ENCODE data around the gene MVD. TPM values are rescaled to one million over a fixed set of nuclear protein-coding genes. Genes with fewer than 3 reads are reported as not detected.

The MVD gene
- polyA plus RNA-seq, 3 donors = 9.0 to 17.9 (median 12.2) TPM

- H3K36me3 ChIP-seq (replicated peaks in 1 of 2; ENCODE audit: control insufficient read depth in 1 of 2, insufficient read depth in 2 of 2, low read length in 2 of 2) = no peaks in the 10 kb centered on the region
- no peaks in the 10 kb centered on the region for H3K9me3 ChIP-seq (replicated peaks in 1 of 2; ENCODE audit: control insufficient read depth in 1 of 2, insufficient read depth in 1 of 2, low read length in 2 of 2)
- H3K27ac ChIP-seq (ENCODE audit: low read depth in 1 of 2, low read length in 2 of 2) = no peak overlapping the region
- no peaks in the 10 kb centered on the region for H3K9me3 Mint-ChIP-seq
- no peak overlapping the region for H3K4me3 ChIP-seq (replicated peaks in 1 of 3; ENCODE audit: low read depth in 2 of 3, low read length in 3 of 3)
- no peaks in the 10 kb centered on the region for H3K27me3 ChIP-seq (ENCODE audit: control insufficient read depth in 2 of 2, insufficient read depth in 2 of 2, low read length in 2 of 2)
- TF ChIP-seq, protein P1, sequence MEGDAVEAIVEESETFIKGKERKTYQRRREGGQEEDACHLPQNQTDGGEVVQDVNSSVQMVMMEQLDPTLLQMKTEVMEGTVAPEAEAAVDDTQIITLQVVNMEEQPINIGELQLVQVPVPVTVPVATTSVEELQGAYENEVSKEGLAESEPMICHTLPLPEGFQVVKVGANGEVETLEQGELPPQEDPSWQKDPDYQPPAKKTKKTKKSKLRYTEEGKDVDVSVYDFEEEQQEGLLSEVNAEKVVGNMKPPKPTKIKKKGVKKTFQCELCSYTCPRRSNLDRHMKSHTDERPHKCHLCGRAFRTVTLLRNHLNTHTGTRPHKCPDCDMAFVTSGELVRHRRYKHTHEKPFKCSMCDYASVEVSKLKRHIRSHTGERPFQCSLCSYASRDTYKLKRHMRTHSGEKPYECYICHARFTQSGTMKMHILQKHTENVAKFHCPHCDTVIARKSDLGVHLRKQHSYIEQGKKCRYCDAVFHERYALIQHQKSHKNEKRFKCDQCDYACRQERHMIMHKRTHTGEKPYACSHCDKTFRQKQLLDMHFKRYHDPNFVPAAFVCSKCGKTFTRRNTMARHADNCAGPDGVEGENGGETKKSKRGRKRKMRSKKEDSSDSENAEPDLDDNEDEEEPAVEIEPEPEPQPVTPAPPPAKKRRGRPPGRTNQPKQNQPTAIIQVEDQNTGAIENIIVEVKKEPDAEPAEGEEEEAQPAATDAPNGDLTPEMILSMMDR (IDR thresholded peaks at IDR 0.05) = no peak
- H4K20me1 ChIP-seq (ENCODE audit: insufficient read depth, low read length) = peaks cover 4% of the 10 kb centered on the region
- H3K4me3 Mint-ChIP-seq = peak overlapping the region in 1 of 2 donors; percentile 55
- H3K4me2 ChIP-seq (replicated peaks; ENCODE audit: extremely low read depth, low read length, poor library complexity, severe bottlenecking) = no peak overlapping the region
- H3K27me3 Mint-ChIP-seq (ENCODE audit: low read depth in 3 of 3) = peaks cover 13 to 19% (median 15%) of the 10 kb centered on the region in 3 donors
- H3K36me3 Mint-ChIP-seq = peaks cover 6 to 8% of the 10 kb centered on the region in 2 donors
- peak overlapping the region in 1 of 7 donors; percentile 5 for H3K27ac Mint-ChIP-seq
- no peak for DNase-seq
- peaks cover 59% of the 10 kb centered on the region for H3K4me1 Mint-ChIP-seq
- H3K4me1 ChIP-seq (ENCODE audit: control insufficient read depth in 1 of 2, insufficient read depth in 2 of 2, low read length in 2 of 2) = peaks cover 64 to 69% of the 10 kb centered on the region in 2 donors
- intact Hi-C loops (cut with micrococcal nuclease) = loop anchor here (5.0 to 10.0 kb wide), 3 partner anchors 36 to 93 kb away; partner anchors contain the start of genes CYBA (in 1 of the 2) and IL17C (in 1 of the 2)
- no peak overlapping the region for H2AFZ ChIP-seq (ENCODE audit: insufficient read depth, low read depth, low read length, poor library complexity, severe bottlenecking)
- H3K79me2 ChIP-seq (ENCODE audit: insufficient read depth, low read length) = peaks cover 18% of the 10 kb centered on the region
- no peak overlapping the region for H3K9ac ChIP-seq (ENCODE audit: insufficient read depth, low read length, poor library complexity, severe bottlenecking)
- WGBS (ENCODE audit: insufficient coverage) = 50% methylated on average over 19 of the region's 28 CpGs
Observed at GRCh38 chr16:88688013-88688778, 25.3 kb upstream of the MVD start.

DNA sequence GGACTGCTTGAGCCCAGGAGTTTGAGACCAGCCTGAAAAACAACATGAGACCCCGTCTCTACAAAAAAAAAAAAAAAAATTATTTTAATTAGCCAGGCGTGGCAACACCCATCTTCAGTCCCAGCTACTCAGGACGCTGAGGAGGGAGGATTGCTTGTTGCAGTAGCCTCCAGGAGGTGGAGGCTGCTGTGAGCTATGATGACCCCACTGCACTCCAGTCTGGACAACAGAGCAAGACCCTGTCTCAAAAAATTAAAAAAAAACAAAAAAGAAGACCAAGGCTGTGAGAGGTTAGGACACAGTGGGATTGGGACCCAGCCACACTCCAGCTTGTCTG lies 24.8 kb upstream of the MVD start:
- Histone ChIP-seq H3K4me1 (ENCODE audit: control insufficient read depth in 1 of 2, insufficient read depth in 2 of 2, low read length in 2 of 2) (peaks cover 63 to 69% of the 10 kb centered on the region in 2 donors), H3K27ac (ENCODE audit: low read depth in 1 of 2, low read length in 2 of 2) (no peak overlapping the region), H3K4me3 (replicated peaks in 1 of 3; ENCODE audit: low read depth in 2 of 3, low read length in 3 of 3) (no peak overlapping the region), H4K20me1 (ENCODE audit: insufficient read depth, low read length) (peaks cover 4% of the 10 kb centered on the region), H3K36me3 (replicated peaks in 1 of 2; ENCODE audit: control insufficient read depth in 1 of 2, insufficient read depth in 2 of 2, low read length in 2 of 2) (no peaks in the 10 kb centered on the region), H3K9me3 (replicated peaks in 1 of 2; ENCODE audit: control insufficient read depth in 1 of 2, insufficient read depth in 1 of 2, low read length in 2 of 2) (no peaks in the 10 kb centered on the region), H3K79me2 (ENCODE audit: insufficient read depth, low read length) (peaks cover 18% of the 10 kb centered on the region), H2AFZ (ENCODE audit: insufficient read depth, low read depth, low read length, poor library complexity, severe bottlenecking) (no peak overlapping the region), H3K27me3 (ENCODE audit: control insufficient read depth in 2 of 2, insufficient read depth in 2 of 2, low read length in 2 of 2) (no peaks in the 10 kb centered on the region), H3K4me2 (replicated peaks; ENCODE audit: extremely low read depth, low read length, poor library complexity, severe bottlenecking) (no peak overlapping the region), H3K9ac (ENCODE audit: insufficient read depth, low read length, poor library complexity, severe bottlenecking) (no peak overlapping the region)
- no peak for DNase-seq
- no peaks in the 10 kb centered on the region for H3K9me3 Mint-ChIP-seq
- TF ChIP-seq, protein P1 (IDR thresholded peaks at IDR 0.05) = no peak
- peaks cover 6 to 8% of the 10 kb centered on the region in 2 donors for H3K36me3 Mint-ChIP-seq
- H3K4me1 Mint-ChIP-seq = peaks cover 59% of the 10 kb centered on the region
- H3K27ac Mint-ChIP-seq = no peak overlapping the region
- peaks cover 13 to 19% (median 15%) of the 10 kb centered on the region in 3 donors for H3K27me3 Mint-ChIP-seq (ENCODE audit: low read depth in 3 of 3)
- intact Hi-C loops (cut with micrococcal nuclease) = loop anchor here (2.0 to 10.0 kb wide), 5 partner anchors 13 to 93 kb away; partner anchors contain the start of genes CYBA (in 2 of the 2) and IL17C (in 1 of the 2)
- peak overlapping the region in 1 of 2 donors; percentile 55 for H3K4me3 Mint-ChIP-seq
- WGBS (ENCODE audit: insufficient coverage) = no CpG with 5 or more reads among the region's 3 CpGs

Data from CD14-positive monocyte (primary cell).